Kidney epithelial cell (primary cell): ENCODE measurements around the gene BTRC. TPM values are rescaled to one million over a fixed set of nuclear protein-coding genes. Genes with fewer than 3 reads are reported as not detected.

Experiments
- DNase-seq: peaks from one replicate; pipeline ENCODE4 v3.0.0-alpha.2; 2010; ENCODE audit warnings: low read depth
- H3K27me3 ChIP-seq: 2 replicates; pipeline ENCODE4 v1.6.0; 2011; ENCODE audit warnings: low read length; ENCODE audit not compliant: control insufficient read depth, insufficient read depth
- H3K36me3 ChIP-seq: 2 replicates; pipeline ENCODE4 v1.5.1; 2011; ENCODE audit warnings: low read length; ENCODE audit not compliant: control insufficient read depth, insufficient read depth
- H3K4me3 ChIP-seq: 2 replicates; pipeline ENCODE4 v1.5.1; 2011; ENCODE audit warnings: low read depth, mild to moderate bottlenecking, control low read depth, low read length
- CTCF ChIP-seq: IDR thresholded peaks from 2 replicates; pipeline ENCODE4 v1.5.1; 2011; ENCODE audit warnings: mild to moderate bottlenecking, moderate library complexity, low read length, control low read depth, inconsistent platforms; ENCODE audit not compliant: insufficient read depth, poor library complexity, severe bottlenecking
- total RNA-seq: library from RNA; depleted of rRNA; stranded (reverse); fragments of >200 nt; gene quantifications from 2 replicates; pipeline ENCODE4 v1.2.3, GENCODE V29; 2015

Gene BTRC
- total RNA-seq, 1 donor from 2014 or later: 10.2 TPM

GRCh38 chr10:101572126-101572525 lies 218.2 kb downstream of the BTRC start:
- no peaks in the 10 kb centered on the region for H3K36me3 ChIP-seq
- TF ChIP-seq CTCF: no peak
- no peak for DNase-seq
- peaks cover 52% of the 10 kb centered on the region for H3K27me3 ChIP-seq
- H3K4me3 ChIP-seq: no peak overlapping the region

GRCh38 chr10:101572785-101573184 lies 218.8 kb downstream of the BTRC start:
- H3K36me3 ChIP-seq: no peaks in the 10 kb centered on the region

GRCh38 chr10:101573885-101574753 lies 220.2 kb downstream of the BTRC start:
- no peak for DNase-seq
- H3K27me3 ChIP-seq: peaks cover 35% of the 10 kb centered on the region
- no peak for TF ChIP-seq CTCF
- H3K36me3 ChIP-seq: no peaks in the 10 kb centered on the region
- no peak overlapping the region for H3K4me3 ChIP-seq

More at GRCh38 chr10:101572785-101573184, 218.8 kb downstream of the BTRC start:
- Histone ChIP-seq H3K27me3 (peaks cover 46% of the 10 kb centered on the region), H3K4me3 (no peak overlapping the region)
- DNase-seq: no peak
- TF ChIP-seq CTCF: no peak

- no peaks in the 10 kb centered on the region for H3K36me3 ChIP-seq
- no peak for DNase-seq
- H3K27me3 ChIP-seq: peaks cover 25% of the 10 kb centered on the region
- H3K4me3 ChIP-seq: no peak overlapping the region
- no peak for TF ChIP-seq CTCF
These were observed 221.1 kb downstream of the BTRC start for GRCh38 chr10:101575091-101575490.

- Histone ChIP-seq H3K36me3 (no peaks in the 10 kb centered on the region), H3K4me3 (no peak overlapping the region), H3K27me3 (peaks cover 24% of the 10 kb centered on the region)
- DNase-seq: no peak
- no peak for TF ChIP-seq CTCF
These were observed 221.7 kb downstream of the BTRC start for GRCh38 chr10:101575580-101576210.
